ENCODE measurements around the gene MAOB. TPM values are rescaled to one million over a fixed set of nuclear protein-coding genes. Genes with fewer than 3 reads are reported as not detected.

Gene MAOB
- total and polyA plus RNA-seq, 2 donors (not counting 3 experiments of a cell fraction or from before 2014, with no cell fraction given) = not detected

GRCh38 chrX:43836435-43837184, 45.6 kb downstream of the MAOB start:
- Histone ChIP-seq H2AFZ (ENCODE audit: low read depth, low read length) (no peak overlapping the region), H3K4me2 (ENCODE audit: insufficient read depth, low read length) (no peak overlapping the region), H3K4me1 (ENCODE audit: control insufficient read depth, extremely low read depth, insufficient read depth, low read length) (no peaks in the 10 kb centered on the region), H3K9me1 (replicated peaks; ENCODE audit: control insufficient read depth, extremely low read depth, insufficient read depth, low read length) (no peaks in the 10 kb centered on the region), H4K20me1 (replicated peaks; ENCODE audit: control insufficient read depth, extremely low read depth, insufficient read depth, low read length) (no peaks in the 10 kb centered on the region), H3K79me2 (ENCODE audit: control insufficient read depth, insufficient read depth, low read length) (no peaks in the 10 kb centered on the region), H3K4me3 (replicated peaks in 1 of 3; ENCODE audit: insufficient read depth in 1 of 3, low read depth in 1 of 3, low read length in 3 of 3) (no peak overlapping the region), H3K9me3 (replicated peaks; ENCODE audit: control insufficient read depth, insufficient read depth, low read length) (no peaks in the 10 kb centered on the region), H3K27ac (ENCODE audit: insufficient read depth, low read depth, low read length) (no peak overlapping the region), H3K36me3 (ENCODE audit: control insufficient read depth in 2 of 2, extremely low read depth in 1 of 2, insufficient read depth in 2 of 2, low read length in 2 of 2) (no peaks in the 10 kb centered on the region), H3K27me3 (ENCODE audit: control insufficient read depth in 2 of 2, insufficient read depth in 2 of 2, low read length in 2 of 2) (peaks cover 0 to 1% of the 10 kb centered on the region in 2 experiments), H3K9ac (replicated peaks; ENCODE audit: extremely low read depth, insufficient read depth, low read length) (no peak overlapping the region)
- intact Hi-C loops (cut with micrococcal nuclease) = loop anchor here (1.0 to 5.0 kb wide), 5 partner anchors 102 to 408 kb away; no protein-coding TSS in a partner anchor
- ChIA-PET POLR2A (no interaction called here), CTCF (interaction anchor here (0.6 to 4.5 kb wide), 14 partner anchors 8 to 1109 kb away, joined by 3 to 52 read pairs (median 3); no protein-coding TSS in a partner anchor)
- FAIRE-seq = peak; percentile 66
- dilution Hi-C loops (cut with MboI; ENCODE audit: extremely low pct_ligation_motif_present, low sequenced_read_pairs) = no loop called here
- TF ChIP-seq POLR2AphosphoS5 (IDR thresholded peaks at IDR 0.05; ENCODE audit: insufficient read depth, low read depth, low read length) = no peak
- TF ChIP-seq, protein P1, sequence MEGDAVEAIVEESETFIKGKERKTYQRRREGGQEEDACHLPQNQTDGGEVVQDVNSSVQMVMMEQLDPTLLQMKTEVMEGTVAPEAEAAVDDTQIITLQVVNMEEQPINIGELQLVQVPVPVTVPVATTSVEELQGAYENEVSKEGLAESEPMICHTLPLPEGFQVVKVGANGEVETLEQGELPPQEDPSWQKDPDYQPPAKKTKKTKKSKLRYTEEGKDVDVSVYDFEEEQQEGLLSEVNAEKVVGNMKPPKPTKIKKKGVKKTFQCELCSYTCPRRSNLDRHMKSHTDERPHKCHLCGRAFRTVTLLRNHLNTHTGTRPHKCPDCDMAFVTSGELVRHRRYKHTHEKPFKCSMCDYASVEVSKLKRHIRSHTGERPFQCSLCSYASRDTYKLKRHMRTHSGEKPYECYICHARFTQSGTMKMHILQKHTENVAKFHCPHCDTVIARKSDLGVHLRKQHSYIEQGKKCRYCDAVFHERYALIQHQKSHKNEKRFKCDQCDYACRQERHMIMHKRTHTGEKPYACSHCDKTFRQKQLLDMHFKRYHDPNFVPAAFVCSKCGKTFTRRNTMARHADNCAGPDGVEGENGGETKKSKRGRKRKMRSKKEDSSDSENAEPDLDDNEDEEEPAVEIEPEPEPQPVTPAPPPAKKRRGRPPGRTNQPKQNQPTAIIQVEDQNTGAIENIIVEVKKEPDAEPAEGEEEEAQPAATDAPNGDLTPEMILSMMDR (IDR thresholded peaks at IDR 0.05; ENCODE audit: extremely low read depth in 1 of 2, insufficient read depth in 1 of 2, low read depth in 1 of 2, low read length in 2 of 2) = peak; percentile 4 to 10
- BruUV-seq (replicated peaks) = no TSS peak
- DNase-seq (ENCODE audit: low read depth, low spot score) = peak; percentile 35

GRCh38 chrX:43835559-43835958, 46.7 kb downstream of the MAOB start:
- no peak for TF ChIP-seq FOS (IDR thresholded peaks at IDR 0.05; ENCODE audit: borderline replicate concordance, insufficient read depth, low read length)
- no peak for TF ChIP-seq POLR2AphosphoS5 (IDR thresholded peaks at IDR 0.05; ENCODE audit: insufficient read depth, low read depth, low read length)
- TF ChIP-seq MAX (IDR thresholded peaks at IDR 0.05; ENCODE audit: insufficient read depth, insufficient read length) = no peak
- no peak for TF ChIP-seq POLR2A (IDR thresholded peaks at IDR 0.05; ENCODE audit: low read depth, low read length)
- TF ChIP-seq, protein P1 (IDR thresholded peaks at IDR 0.05; ENCODE audit: extremely low read depth in 1 of 2, insufficient read depth in 1 of 2, low read depth in 1 of 2, low read length in 2 of 2) = no peak
- no peak for TF ChIP-seq JUN (IDR thresholded peaks at IDR 0.05; ENCODE audit: borderline replicate concordance, insufficient read depth, insufficient read length, low read depth)
- POLR2A ChIA-PET = no interaction called here
- intact Hi-C loops (cut with micrococcal nuclease) = loop anchor here (5.0 kb wide), 1 partner anchor 192 kb away; no protein-coding TSS in a partner anchor

More at GRCh38 chrX:43835559-43835958, 46.7 kb downstream of the MAOB start:
- dilution Hi-C loops (cut with MboI; ENCODE audit: extremely low pct_ligation_motif_present, low sequenced_read_pairs) = no loop called here
- Histone ChIP-seq H3K9ac (replicated peaks; ENCODE audit: extremely low read depth, insufficient read depth, low read length) (no peak overlapping the region), H3K4me2 (ENCODE audit: insufficient read depth, low read length) (no peak overlapping the region), H3K27me3 (ENCODE audit: control insufficient read depth in 2 of 2, insufficient read depth in 2 of 2, low read length in 2 of 2) (peaks cover 0 to 1% of the 10 kb centered on the region in 2 experiments), H3K36me3 (ENCODE audit: control insufficient read depth in 2 of 2, extremely low read depth in 1 of 2, insufficient read depth in 2 of 2, low read length in 2 of 2) (no peaks in the 10 kb centered on the region), H3K9me3 (replicated peaks; ENCODE audit: control insufficient read depth, insufficient read depth, low read length) (no peaks in the 10 kb centered on the region), H3K4me3 (replicated peaks in 1 of 3; ENCODE audit: insufficient read depth in 1 of 3, low read depth in 1 of 3, low read length in 3 of 3) (no peak overlapping the region), H3K79me2 (ENCODE audit: control insufficient read depth, insufficient read depth, low read length) (no peaks in the 10 kb centered on the region), H2AFZ (ENCODE audit: low read depth, low read length) (no peak overlapping the region), H3K4me1 (ENCODE audit: control insufficient read depth, extremely low read depth, insufficient read depth, low read length) (no peaks in the 10 kb centered on the region), H4K20me1 (replicated peaks; ENCODE audit: control insufficient read depth, extremely low read depth, insufficient read depth, low read length) (no peaks in the 10 kb centered on the region), H3K27ac (ENCODE audit: insufficient read depth, low read depth, low read length) (no peak overlapping the region), H3K9me1 (replicated peaks; ENCODE audit: control insufficient read depth, extremely low read depth, insufficient read depth, low read length) (no peaks in the 10 kb centered on the region)
- no peak for DNase-seq (ENCODE audit: low read depth, low spot score)
- FAIRE-seq = no peak
- CTCF ChIA-PET = interaction anchor here (0.7 to 4.5 kb wide), 14 partner anchors 9 to 1110 kb away, joined by 3 to 52 read pairs (median 3); no protein-coding TSS in a partner anchor
- BruUV-seq (replicated peaks) = no TSS peak

Data from endothelial cell of umbilical vein (primary cell).